ENCODE data around the gene PPFIBP2.

Gene PPFIBP2

GRCh38 chr11:7548659-7549274 is 35.0 kb downstream of the PPFIBP2 start:
- no peak for DNase-seq (ENCODE audit: low read depth in 4 of 4, low spot score in 1 of 4)

- no peak for DNase-seq (ENCODE audit: low read depth in 4 of 4, low spot score in 1 of 4)
Measured at GRCh38 chr11:7549681-7550080, 35.9 kb downstream of the PPFIBP2 start.

- no peak for DNase-seq (ENCODE audit: low read depth in 4 of 4, low spot score in 1 of 4)
Measured at GRCh38 chr11:7551571-7551970, 37.8 kb downstream of the PPFIBP2 start.

DNA sequence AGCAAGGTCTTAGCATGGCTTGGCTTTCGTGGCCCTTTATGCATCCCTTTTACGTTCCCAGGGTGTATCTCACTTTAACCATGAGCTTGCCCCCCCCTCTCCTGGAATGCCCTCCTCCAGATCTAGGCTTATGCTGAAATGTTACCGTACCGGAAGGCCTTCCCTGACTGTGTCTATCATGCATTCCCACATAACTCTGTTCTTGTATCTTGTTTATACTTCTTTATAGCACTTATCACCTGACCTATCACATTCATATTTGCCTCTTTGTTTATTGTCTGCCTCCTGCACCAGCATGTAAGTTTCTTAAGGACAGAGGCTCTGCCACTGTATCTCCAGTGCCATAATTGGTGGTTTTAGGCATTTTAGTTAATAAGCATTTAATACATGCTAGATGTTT is 38.9 kb downstream of the PPFIBP2 start:
- no peak for DNase-seq (ENCODE audit: low read depth in 4 of 4, low spot score in 1 of 4)

- no peak for DNase-seq (ENCODE audit: low read depth in 4 of 4, low spot score in 1 of 4)
Measured at GRCh38 chr11:7555052-7555699, 41.4 kb downstream of the PPFIBP2 start.

DNA sequence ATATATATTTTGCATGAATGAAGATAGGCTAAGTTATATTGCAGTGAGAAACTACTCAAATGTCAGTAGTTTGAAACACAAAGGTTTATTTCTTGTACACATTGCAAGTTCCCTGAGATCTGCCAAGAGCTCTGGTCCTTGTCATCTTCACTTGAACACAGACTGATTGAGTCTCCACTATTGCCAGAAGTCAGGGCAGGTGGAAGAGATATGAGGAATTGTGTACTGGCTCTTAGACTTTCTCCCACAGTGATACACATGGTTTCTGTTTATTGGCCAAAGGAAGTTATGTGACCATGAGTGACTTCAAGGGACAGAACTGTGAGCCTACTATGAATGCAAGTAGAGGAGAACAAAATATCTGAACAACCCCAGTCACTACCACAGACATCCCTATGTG is 44.2 kb downstream of the PPFIBP2 start:
- no peak for DNase-seq (ENCODE audit: low read depth in 4 of 4, low spot score in 1 of 4)

DNA sequence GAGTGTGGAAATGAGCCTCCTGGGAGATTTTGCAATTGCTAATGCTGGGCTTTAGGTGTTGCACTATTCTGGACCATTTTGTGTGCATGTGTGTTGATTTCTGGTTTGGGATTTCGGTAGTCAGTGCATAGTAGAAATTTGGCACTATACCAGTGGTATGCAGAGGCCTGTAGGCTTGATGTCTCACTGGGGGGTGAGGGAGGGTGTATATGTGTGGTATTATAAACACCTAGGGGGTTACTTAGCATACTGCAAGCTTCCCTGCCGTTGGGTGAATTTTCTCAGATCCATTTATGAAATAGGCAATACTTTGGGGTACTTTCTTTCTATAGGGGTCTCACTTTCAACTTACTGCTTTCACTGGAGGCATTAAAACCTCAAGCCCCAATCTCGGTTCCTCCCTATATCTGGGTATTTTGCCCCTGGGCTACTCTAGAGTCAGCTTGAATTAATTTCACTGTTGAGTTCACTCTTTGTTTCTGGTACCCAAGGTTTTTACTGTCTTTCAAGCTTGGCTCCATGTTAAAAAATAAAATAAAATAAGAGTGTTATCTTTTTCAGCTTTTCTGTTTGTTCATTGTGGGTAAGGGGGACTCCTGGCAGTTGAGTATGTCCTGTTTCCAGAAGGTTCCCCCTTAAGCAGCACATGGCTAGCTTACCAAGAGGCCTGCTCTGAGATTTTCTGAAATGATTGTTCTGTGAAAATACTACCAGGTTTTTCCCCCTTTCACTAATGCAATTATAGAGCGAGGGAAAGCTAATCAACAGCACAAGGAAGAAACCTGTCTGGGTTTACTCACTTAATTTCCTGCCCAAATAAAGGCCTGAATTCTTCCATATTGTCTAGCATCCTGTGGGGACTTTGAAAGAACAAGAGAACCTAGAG is 45.8 kb downstream of the PPFIBP2 start:
- DNase-seq (ENCODE audit: low read depth in 4 of 4, low spot score in 1 of 4) = no peak

GRCh38 chr11:7561562-7561961 is 47.8 kb downstream of the PPFIBP2 start:
- DNase-seq (ENCODE audit: low read depth in 4 of 4, low spot score in 1 of 4) = no peak

DNA sequence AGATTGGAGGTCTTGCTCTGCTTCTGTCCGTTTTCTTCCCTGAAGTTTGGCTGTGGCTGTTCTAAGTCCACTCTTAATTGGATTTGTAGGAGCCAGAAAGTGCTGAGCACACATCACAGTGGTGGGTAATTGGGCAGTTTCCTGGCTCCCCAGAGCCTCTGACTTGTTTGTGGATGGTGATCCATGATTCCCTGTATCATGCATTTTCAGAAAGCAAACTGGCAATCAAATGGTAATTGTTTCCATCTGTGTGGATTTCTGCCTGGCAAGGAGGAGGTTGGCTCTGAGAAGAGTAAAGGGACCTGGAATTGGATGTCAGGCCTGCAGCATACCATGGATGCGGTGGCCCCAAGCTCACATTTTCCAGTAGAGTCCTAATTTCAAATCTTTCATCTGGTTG is 49.5 kb downstream of the PPFIBP2 start:
- DNase-seq (ENCODE audit: low read depth in 4 of 4, low spot score in 1 of 4) = no peak

GRCh38 chr11:7564803-7565202 is 51.0 kb downstream of the PPFIBP2 start:
- no peak for DNase-seq (ENCODE audit: low read depth in 4 of 4, low spot score in 1 of 4)

GRCh38 chr11:7567311-7567710 is 53.5 kb downstream of the PPFIBP2 start:
- DNase-seq (ENCODE audit: low read depth in 4 of 4, low spot score in 1 of 4) = no peak

- DNase-seq (ENCODE audit: low read depth in 4 of 4, low spot score in 1 of 4) = no peak
Measured at GRCh38 chr11:7569044-7569443, 55.2 kb downstream of the PPFIBP2 start.

GRCh38 chr11:7570241-7570640 is 56.4 kb downstream of the PPFIBP2 start:
- no peak for DNase-seq (ENCODE audit: low read depth in 4 of 4, low spot score in 1 of 4)

DNA sequence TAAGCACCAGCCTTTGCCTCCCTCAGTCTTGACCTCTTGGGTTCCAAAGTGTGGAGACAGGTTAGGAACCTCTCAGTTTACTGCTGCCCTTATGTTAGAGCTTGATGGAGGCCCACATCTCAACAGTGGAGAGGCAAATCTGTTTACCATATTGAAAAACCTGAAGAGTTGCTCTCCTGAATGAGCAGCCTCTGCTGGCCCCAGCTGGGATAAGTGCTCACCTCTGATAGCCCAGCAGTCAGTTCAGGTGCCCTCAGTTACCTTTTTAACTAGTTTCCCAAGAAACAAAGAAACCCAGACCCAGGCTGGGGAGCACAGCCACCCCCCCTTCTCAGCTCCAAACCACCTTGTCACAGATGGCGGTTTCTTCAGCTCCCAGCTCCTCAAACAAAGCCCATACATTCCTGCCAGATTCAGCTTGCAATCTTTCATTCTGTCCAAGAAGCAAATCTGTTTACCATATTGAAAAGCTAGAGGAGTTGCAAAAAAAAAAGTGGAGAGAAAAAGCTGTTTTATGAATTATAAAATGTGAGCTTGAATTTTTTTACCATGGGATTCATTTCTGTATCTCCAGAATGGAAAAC is 57.2 kb downstream of the PPFIBP2 start:
- DNase-seq (ENCODE audit: low read depth in 4 of 4, low spot score in 1 of 4) = no peak

DNA sequence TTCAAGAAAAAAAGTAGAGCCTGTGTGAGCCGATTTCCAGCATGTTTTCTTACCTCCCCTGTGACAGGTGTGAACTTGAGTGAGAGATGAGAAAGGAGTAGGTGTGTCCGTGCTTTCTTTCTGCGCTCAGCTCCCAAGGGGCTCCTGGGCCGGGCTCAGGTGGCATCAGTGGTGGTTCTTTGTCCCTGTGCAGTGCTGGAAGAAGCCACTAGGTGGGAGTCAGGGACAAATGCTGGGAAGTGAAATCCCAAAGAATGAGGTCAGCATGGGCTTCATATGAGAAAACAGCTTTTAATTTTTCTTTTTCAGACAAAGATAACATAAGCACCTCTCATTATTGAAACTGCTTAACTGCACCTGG is 57.8 kb downstream of the PPFIBP2 start:
- DNase-seq (ENCODE audit: low read depth in 4 of 4, low spot score in 1 of 4) = no peak

- DNase-seq (ENCODE audit: low read depth in 4 of 4, low spot score in 1 of 4) = no peak
Measured at GRCh38 chr11:7572001-7572712, 58.4 kb downstream of the PPFIBP2 start.

DNA sequence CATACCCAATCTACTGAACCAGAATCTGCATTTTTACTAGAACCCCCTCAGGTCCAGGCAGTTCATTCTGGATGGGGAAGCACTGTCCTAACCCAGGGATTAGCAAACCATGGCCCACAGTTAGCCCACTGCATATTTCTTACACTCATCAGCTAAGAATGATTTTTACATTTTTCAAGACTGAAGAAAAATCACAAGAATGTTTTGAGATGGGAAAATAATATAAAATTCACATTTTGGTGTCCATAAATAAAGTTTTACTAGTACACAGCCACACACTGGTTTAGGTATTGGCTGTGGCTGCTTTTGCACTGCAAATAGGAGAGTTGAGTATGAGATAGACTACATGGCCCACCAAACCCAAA is 59.4 kb downstream of the PPFIBP2 start:
- no peak for DNase-seq (ENCODE audit: low read depth in 4 of 4, low spot score in 1 of 4)

DNA sequence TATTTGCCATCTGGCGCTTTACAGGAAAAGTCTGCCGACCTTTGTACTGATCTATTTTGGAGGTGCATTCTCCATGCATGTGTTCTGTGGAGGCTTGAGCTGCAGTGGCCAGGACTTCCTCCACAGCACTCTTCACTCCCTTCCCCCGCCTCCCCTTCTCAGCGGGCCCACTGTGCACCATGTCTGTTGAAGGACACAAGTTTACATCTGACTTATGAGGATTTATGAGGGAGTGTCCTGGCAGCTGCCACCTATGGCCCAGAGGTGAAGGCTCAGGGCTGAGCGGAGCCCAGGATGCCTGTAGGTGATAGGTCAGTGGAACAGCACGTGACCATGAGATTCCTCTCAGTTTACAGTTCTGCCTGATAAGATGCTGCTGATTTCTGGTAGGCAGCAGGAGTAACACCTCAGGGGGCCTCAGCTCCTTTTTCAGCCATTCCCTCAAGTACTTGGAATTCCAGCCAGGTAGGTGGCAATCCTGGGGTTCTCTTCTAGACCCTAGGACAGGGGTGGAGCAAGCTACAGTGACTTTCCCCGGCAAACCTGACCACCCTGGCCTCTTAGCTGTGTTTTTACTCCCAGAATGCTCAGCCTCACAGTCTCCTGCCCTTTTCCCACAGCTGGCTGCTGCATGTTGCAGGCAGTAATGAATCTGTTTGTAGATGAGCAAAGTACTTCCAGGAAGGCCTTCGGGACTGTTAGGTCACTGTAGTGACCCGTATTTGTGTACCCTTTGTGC is 59.9 kb downstream of the PPFIBP2 start:
- DNase-seq (ENCODE audit: low read depth in 4 of 4, low spot score in 1 of 4) = no peak

DNA sequence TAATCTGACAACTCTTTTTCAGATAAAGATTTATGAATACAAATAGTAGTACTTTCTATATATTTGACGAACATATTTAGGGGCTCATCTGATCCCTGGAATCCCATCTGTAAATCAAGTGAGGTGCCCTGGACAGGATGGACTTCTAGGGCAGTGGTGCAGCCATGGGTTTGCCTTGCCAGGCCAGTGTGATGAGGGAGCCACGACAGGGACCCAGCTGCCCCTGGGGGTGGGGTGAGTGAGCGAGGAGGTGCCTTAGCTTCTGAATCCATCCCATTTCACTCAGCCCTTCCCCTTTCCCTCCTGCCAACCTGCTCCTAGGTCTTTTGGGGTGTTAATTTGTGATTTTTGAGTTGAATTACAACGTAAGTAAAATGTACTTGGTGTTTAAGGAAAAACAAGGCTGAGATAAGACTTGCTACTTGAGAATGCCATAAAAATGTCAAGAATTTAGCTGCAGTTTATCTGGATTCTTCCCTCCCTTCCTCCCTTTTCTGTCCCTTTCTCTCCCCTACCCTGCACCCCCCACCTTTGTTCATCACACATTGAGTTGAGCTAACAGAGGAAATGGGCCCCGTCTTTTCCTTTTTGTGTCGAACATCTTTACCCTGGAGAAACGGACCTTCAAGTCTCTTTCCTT is 60.8 kb downstream of the PPFIBP2 start:
- no peak for DNase-seq (ENCODE audit: low read depth in 4 of 4, low spot score in 1 of 4)
